ENCODE data around the gene LMTK3. TPM values are rescaled to one million over a fixed set of nuclear protein-coding genes. Genes with fewer than 3 reads are reported as not detected.

Gene LMTK3
- total RNA-seq: 16.6 TPM

GRCh38 chr19:48511800-48512503, at the start of gene LMTK3:
TSS of gene LMTK3 (minus strand) at chr19:48511835. CDS start at chr19:48511576, 259 bp downstream.

DNA sequence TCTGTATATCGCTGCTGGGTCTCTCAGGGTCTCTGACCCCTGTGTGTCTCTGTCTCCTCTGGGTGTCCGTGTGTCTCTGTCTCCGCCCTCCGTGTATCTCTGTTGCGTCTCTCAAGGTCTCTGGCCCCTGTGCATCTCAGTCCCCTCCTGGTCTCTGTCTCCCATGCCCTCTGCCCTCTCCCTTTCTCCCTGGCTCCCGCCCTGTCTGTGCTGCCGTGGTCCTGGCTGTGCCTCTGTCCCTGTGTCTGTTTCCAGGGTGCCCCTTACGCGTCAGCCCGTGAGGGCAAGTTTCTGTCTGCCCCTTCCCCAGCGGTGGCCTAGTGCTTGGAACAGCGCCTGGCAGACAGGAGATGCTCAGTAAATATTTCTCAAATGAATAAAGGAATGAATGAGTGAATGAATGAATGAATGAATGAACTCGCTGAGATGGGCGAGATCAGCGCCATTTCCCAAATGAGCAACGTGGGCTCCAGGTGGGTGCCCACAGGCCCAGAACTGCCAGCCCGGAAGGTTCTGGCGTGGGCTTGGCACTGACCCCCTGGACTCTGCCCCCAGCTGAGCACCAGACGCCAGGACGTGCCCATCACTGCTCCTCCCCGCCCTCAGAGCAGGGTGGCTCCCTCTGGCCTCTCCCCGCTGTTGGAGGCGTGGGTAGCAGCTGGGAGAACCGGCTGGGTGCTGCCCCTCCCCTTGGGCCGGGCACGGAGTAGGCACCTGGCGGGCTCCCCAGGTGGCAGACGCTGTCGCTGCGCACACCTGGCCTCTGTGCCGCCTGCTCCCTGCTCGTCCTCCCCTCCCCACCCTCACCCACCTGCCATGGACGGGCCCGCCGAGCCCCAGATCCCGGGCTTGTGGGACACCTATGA, 40.0 kb upstream of the LMTK3 start, which contains the start of gene SULT2B1:
Gene SULT2B1 (plus strand): TSS at position 736 of the 866 bp plus-strand sequence. CDS start 81 bp downstream, at position 817.

GRCh38 chr19:48469289-48469881, 42.2 kb downstream of the LMTK3 start, which contains the start of gene CYTH2:
TSS of gene CYTH2 (plus strand) at chr19:48469369. CDS start at chr19:48469508, 139 bp downstream.

DNA sequence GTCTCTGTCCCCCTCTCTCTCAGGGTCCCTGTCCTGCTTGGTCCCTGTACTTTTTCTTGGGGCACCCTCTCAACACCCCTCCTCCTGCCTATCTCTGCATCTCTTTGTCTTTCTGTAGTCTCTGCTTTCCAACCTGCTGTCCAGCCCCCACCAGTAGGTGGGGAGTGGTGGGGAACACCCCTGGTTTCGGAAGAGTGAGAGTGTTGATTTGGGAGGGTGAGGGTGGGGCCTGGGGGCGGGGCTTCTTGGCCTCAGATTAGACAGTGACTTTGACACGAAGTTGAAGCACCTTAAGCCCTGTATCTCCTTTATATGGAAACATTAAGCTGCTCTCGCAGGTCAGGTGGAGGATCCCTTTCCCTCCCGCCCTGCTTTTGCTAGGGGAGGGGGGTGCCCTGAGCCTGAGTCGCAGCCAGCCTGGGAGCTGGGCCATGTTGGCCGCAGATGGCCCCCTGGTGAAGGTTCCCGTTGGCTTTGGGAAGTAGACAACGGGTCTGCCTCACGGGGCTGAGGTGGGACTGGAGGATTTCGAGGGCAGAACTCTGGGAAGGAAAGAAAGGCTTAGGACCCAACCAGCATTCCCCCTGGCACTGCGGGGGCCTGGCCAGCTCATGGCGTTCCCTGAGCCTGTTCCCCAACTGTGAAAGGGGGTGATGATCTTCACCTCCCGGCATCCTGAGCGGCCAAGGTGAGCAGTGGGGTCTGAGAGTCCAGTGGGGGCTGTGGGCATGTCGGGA, 56.3 kb downstream of the LMTK3 start, which contains the start of gene KCNJ14:
Gene KCNJ14 (plus strand): TSS at position 404 of the 737 bp plus-strand sequence. CDS start 6,151 bp downstream, outside the sequence.

DNA sequence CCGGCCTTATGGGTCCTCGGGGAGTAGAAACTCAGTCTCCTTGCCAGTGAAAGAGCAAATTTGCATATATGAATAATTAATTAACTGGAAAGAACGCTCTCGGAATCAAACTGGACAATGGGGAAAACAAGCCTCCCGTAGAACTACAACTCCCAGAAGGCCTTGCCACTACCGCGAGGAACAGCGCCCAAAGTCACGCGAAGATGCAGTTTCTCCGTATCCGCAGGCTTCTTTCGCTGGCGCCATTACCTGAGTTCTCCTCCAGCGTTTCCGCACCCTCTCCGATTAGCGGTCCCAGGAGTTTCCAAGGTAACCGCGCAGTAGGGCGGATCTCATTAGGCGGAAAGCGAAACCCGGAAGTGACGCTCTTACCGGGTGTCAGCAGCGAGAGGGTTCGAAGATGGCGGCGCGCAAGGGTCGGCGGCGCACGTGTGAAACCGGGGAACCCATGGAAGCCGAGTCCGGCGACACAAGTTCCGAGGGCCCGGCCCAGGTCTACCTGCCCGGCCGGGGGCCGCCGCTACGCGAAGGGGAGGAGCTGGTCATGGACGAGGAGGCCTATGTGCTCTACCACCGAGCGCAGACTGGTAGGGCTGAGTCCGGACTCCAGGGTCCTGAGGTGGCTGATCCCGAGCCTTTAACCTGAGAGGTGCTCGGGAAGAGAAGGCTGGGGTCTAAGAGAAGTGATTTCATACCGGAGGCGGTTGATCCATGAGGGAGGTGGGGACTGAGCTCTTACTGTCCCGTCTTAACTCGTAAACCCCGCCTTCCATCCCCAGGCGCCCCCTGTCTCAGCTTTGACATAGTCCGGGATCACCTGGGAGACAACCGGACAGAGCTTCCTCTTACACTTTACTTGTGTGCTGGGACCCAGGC, 65.8 kb downstream of the LMTK3 start, which contains the start of gene GRWD1:
Gene GRWD1 (plus strand): TSS at position 378 of the 876 bp plus-strand sequence. CDS start 23 bp downstream, at position 401.

Other genes starting within 250 kb of the LMTK3 start
- gene ZNF114, start 241.8 kb downstream of the LMTK3 start, total RNA-seq: 5.0 TPM
- 3.1 TPM for gene EMP3, start 186.3 kb downstream of the LMTK3 start, total RNA-seq
- 2.8 TPM for gene TMEM143, start 147.9 kb downstream of the LMTK3 start, total RNA-seq
- not detected for gene SYNGR4, start 147.5 kb downstream of the LMTK3 start, total RNA-seq
- gene KDELR1, start 120.3 kb downstream of the LMTK3 start, total RNA-seq: 25.4 TPM
- 4.1 TPM for gene GRIN2D, start 118.2 kb downstream of the LMTK3 start, total RNA-seq
- gene GRWD1, start 65.9 kb downstream of the LMTK3 start, total RNA-seq: 8.1 TPM
- gene KCNJ14, start 56.3 kb downstream of the LMTK3 start, total RNA-seq: 1.6 TPM
- 77.0 TPM for gene CYTH2, start 42.5 kb downstream of the LMTK3 start, total RNA-seq
- not detected for gene SULT2B1, start 40.3 kb upstream of the LMTK3 start, total RNA-seq
- not detected for gene SPACA4, start 94.9 kb upstream of the LMTK3 start, total RNA-seq
- gene FAM83E, start 103.2 kb upstream of the LMTK3 start, total RNA-seq: not detected
- gene RPL18, start 107.3 kb upstream of the LMTK3 start, total RNA-seq: 1,067 TPM
- 11.9 TPM for gene SPHK2, start 107.7 kb upstream of the LMTK3 start, total RNA-seq
- 4.1 TPM for gene DBP, start 125.5 kb upstream of the LMTK3 start, total RNA-seq
- gene CA11, start 134.4 kb upstream of the LMTK3 start, total RNA-seq: 7.8 TPM
- not detected for gene NTN5, start 161.2 kb upstream of the LMTK3 start, total RNA-seq
- gene FUT2, start 184.1 kb upstream of the LMTK3 start, total RNA-seq: not detected
- gene MAMSTR, start 207.9 kb upstream of the LMTK3 start, total RNA-seq: 1.3 TPM
- 7.5 TPM for gene RASIP1, start 228.8 kb upstream of the LMTK3 start, total RNA-seq
- not detected for gene IZUMO1, start 235.1 kb upstream of the LMTK3 start, total RNA-seq
- 0.31 TPM for gene FUT1, start 240.8 kb upstream of the LMTK3 start, total RNA-seq
- gene FGF21, start 243.7 kb upstream of the LMTK3 start, total RNA-seq: not detected